Left colon (tissue), 2 donors: ENCODE measurements around the gene MS4A15. TPM values are rescaled to one million over a fixed set of nuclear protein-coding genes. Genes with fewer than 3 reads are reported as not detected.
"Not testable (repeated sequence)": the region's sequence is repeated elsewhere in the genome, so short reads cannot be mapped to it uniquely, and the experiment has no call there.

Source experiments
- ATAC-seq: fragments of 200-7000 bp; cut with Tn5 transposase; one replicate; pipeline ENCODE4 v1.9.1; 2020; ENCODE audit warnings: mild to moderate bottlenecking, moderate library complexity
- DNase-seq, 2 donors: peaks; one replicate each; pipeline ENCODE4 v3.0.0-alpha.2; 2020
- intact Hi-C, 2 donors: fragments of 100-400 bp; cut with DNase I in 1 of 2; cut with micrococcal nuclease in 1 of 2; formaldehyde crosslinking; loops; one replicate each; pipeline versions ENCODE4 v1.11.2 to v1.14.0; 2022; cut with DNase I, micrococcal nuclease
- total RNA-seq, 2 donors: library from RNA; stranded (reverse); fragmentation: NEBNext Ultra II Directional; extraction: Animal tissue kit (Norgen Biotek cat#: 25700); gene quantifications; one replicate each; pipeline ENCODE4 v1.2.1, GENCODE V29; 2021
- donor health status: DM: no; HTN: no; CAD: no.
- donor health status: DM: yes; HTN: yes; CAD: no.

The MS4A15 gene
- total RNA-seq, 2 donors from 2014 or later, result not detected

- intact Hi-C loops, result no loop called here
- no peak for ATAC-seq
Observed at GRCh38 chr11:60748821-60749220, 7.8 kb upstream of the MS4A15 start.

GRCh38 chr11:60750911-60751310 is 5.8 kb upstream of the MS4A15 start:
- ATAC-seq (no peak), DNase-seq (no peak)
- intact Hi-C loops, result no loop called here

More at GRCh38 chr11:60748821-60749220, 7.8 kb upstream of the MS4A15 start:
- DNase-seq, result no peak

- intact Hi-C loops, result no loop called here
- peak; percentile 68 for ATAC-seq
- no peak for DNase-seq
Observed at GRCh38 chr11:60753309-60753708, 3.4 kb upstream of the MS4A15 start.

- DNase-seq (no peak), ATAC-seq (no peak)
- intact Hi-C loops, result no loop called here
Observed at GRCh38 chr11:60754887-60755286, 1.8 kb upstream of the MS4A15 start.

- intact Hi-C loops, result no loop called here
- ATAC-seq, result no peak
Observed at GRCh38 chr11:60757231-60757800, 649 bp downstream of the MS4A15 start.

GRCh38 chr11:60758671-60759070 is 2.0 kb downstream of the MS4A15 start:
- intact Hi-C loops, ATAC-seq, DNase-seq: not testable (repeated sequence)

More at GRCh38 chr11:60757231-60757800, 649 bp downstream of the MS4A15 start:
- DNase-seq, result no peak

- intact Hi-C loops, DNase-seq, ATAC-seq: not testable (repeated sequence)
Observed at GRCh38 chr11:60759438-60760225, 3.0 kb downstream of the MS4A15 start.

- ATAC-seq (no peak), DNase-seq (no peak)
- intact Hi-C loops, result no loop called here
Observed at GRCh38 chr11:60761436-60762190, 4.9 kb downstream of the MS4A15 start.

GRCh38 chr11:60762851-60763691 is 6.4 kb downstream of the MS4A15 start:
- no peak for DNase-seq
- peak; percentile 42 for ATAC-seq
- intact Hi-C loops, result no loop called here

GRCh38 chr11:60763692-60764369 is 7.2 kb downstream of the MS4A15 start:
- ATAC-seq (no peak), DNase-seq (no peak)
- intact Hi-C loops, result no loop called here

GRCh38 chr11:60764879-60765278 is 8.2 kb downstream of the MS4A15 start:
- intact Hi-C loops, result no loop called here
- no peak for ATAC-seq
- no peak for DNase-seq

GRCh38 chr11:60765355-60765754 is 8.7 kb downstream of the MS4A15 start:
- no peak for ATAC-seq
- DNase-seq, result no peak
- intact Hi-C loops, result no loop called here

GRCh38 chr11:60766547-60766946 is 9.9 kb downstream of the MS4A15 start:
- intact Hi-C loops, result no loop called here
- ATAC-seq, result no peak
- DNase-seq, result no peak

GRCh38 chr11:60767388-60767811 is 10.7 kb downstream of the MS4A15 start:
- ATAC-seq (peak; percentile 55), DNase-seq (no peak)
- intact Hi-C loops, result no loop called here

- no peak for DNase-seq
- ATAC-seq, result no peak
- intact Hi-C loops, result no loop called here
Observed at GRCh38 chr11:60768202-60768601, 11.5 kb downstream of the MS4A15 start.

GRCh38 chr11:60769273-60769672 is 12.6 kb downstream of the MS4A15 start:
- ATAC-seq (no peak), DNase-seq (no peak)
- intact Hi-C loops, result no loop called here

- DNase-seq, result no peak
- ATAC-seq, result no peak
- intact Hi-C loops, result no loop called here
Observed at GRCh38 chr11:60769811-60770210, 13.1 kb downstream of the MS4A15 start.

GRCh38 chr11:60771146-60771545 is 14.5 kb downstream of the MS4A15 start:
- no peak for DNase-seq
- intact Hi-C loops, result no loop called here
- no peak for ATAC-seq
